Activated naive CD4-positive, alpha-beta T cell treated with anti-CD3 and anti-CD28 coated beads, Interleukin-2, amount 50 U/mL, for 72 hours (primary cell): Measurements from ENCODE around the gene VAPB. TPM values are rescaled to one million over a fixed set of nuclear protein-coding genes. Genes with fewer than 3 reads are reported as not detected.

Experiments
- ATAC-seq, 2 donors: fragments of 150-1000 bp; cut with Tn5 transposase; 2 replicates each; pipeline ENCODE4 v1.10.0; 2021; ENCODE audit warnings: mild to moderate bottlenecking in 2 of 2, moderate library complexity in 2 of 2
- DNase-seq, 2 donors: peaks; one replicate each; pipeline ENCODE4 v3.0.0; 2021 to 2022; ENCODE audit warnings: low spot score in 2 of 2
- H3K27ac Mint-ChIP-seq, 2 donors: one replicate each; pipeline ENCODE4 v1.8.0; 2022; ENCODE audit warnings: mild to moderate bottlenecking in 2 of 2, mixed read lengths in 2 of 2
- H3K36me3 Mint-ChIP-seq, 2 donors: one replicate each; pipeline ENCODE4 v1.8.0; 2022; ENCODE audit warnings: mixed read lengths in 2 of 2
- H3K9me3 Mint-ChIP-seq, 2 donors: one replicate each; pipeline ENCODE4 v1.8.0; 2022; ENCODE audit warnings: mixed read lengths in 2 of 2
- total RNA-seq, 2 donors: library from RNA; stranded (reverse); gene quantifications; one replicate each; pipeline ENCODE4 v1.2.3, GENCODE V29; 2022

The VAPB gene
- total RNA-seq, 2 donors from 2014 or later: 28.0 to 43.5 TPM

GRCh38 chr20:58457083-58457695, 68.2 kb downstream of the VAPB start:
- H3K9me3 Mint-ChIP-seq: peaks cover 0 to 7% of the 10 kb centered on the region in 2 donors
- H3K27ac Mint-ChIP-seq: peak overlapping the region in 1 of 2 donors; percentile 34
- peaks cover 0 to 13% of the 10 kb centered on the region in 2 donors for H3K36me3 Mint-ChIP-seq
- ATAC-seq (no peak), DNase-seq (no peak)

- Mint-ChIP-seq H3K9me3 (peaks cover 0 to 7% of the 10 kb centered on the region in 2 donors), H3K36me3 (peaks cover 0 to 13% of the 10 kb centered on the region in 2 donors), H3K27ac (peak overlapping the region; percentile 5 to 81)
- ATAC-seq (no peak), DNase-seq (no peak)
These were observed 69.5 kb downstream of the VAPB start for GRCh38 chr20:58458342-58459057.

GRCh38 chr20:58459058-58459750, 70.2 kb downstream of the VAPB start:
- H3K36me3 Mint-ChIP-seq: peaks cover 0 to 9% of the 10 kb centered on the region in 2 donors
- DNase-seq: no peak
- peak overlapping the region in 1 of 2 donors; percentile 5 for H3K27ac Mint-ChIP-seq
- no peak for ATAC-seq
- peaks cover 0 to 3% of the 10 kb centered on the region in 2 donors for H3K9me3 Mint-ChIP-seq

GRCh38 chr20:58461104-58461503, 72.1 kb downstream of the VAPB start:
- ATAC-seq (no peak), DNase-seq (no peak)
- Mint-ChIP-seq H3K36me3 (no peaks in the 10 kb centered on the region), H3K9me3 (no peaks in the 10 kb centered on the region), H3K27ac (no peak overlapping the region)

GRCh38 chr20:58461899-58462298, 72.9 kb downstream of the VAPB start:
- ATAC-seq (no peak), DNase-seq (no peak)
- Mint-ChIP-seq H3K27ac (peak overlapping the region in 1 of 2 donors; percentile 3), H3K9me3 (no peaks in the 10 kb centered on the region), H3K36me3 (no peaks in the 10 kb centered on the region)

- DNase-seq: no peak
- no peak for ATAC-seq
- H3K27ac Mint-ChIP-seq: no peak overlapping the region
- H3K36me3 Mint-ChIP-seq: no peaks in the 10 kb centered on the region
- H3K9me3 Mint-ChIP-seq: no peaks in the 10 kb centered on the region
These were observed 74.2 kb downstream of the VAPB start for GRCh38 chr20:58463256-58463655.

- ATAC-seq: no peak
- Mint-ChIP-seq H3K9me3 (no peaks in the 10 kb centered on the region), H3K27ac (no peak overlapping the region), H3K36me3 (no peaks in the 10 kb centered on the region)
- DNase-seq: no peak
These were observed 75.8 kb downstream of the VAPB start for GRCh38 chr20:58464838-58465237.

- Mint-ChIP-seq H3K36me3 (no peaks in the 10 kb centered on the region), H3K9me3 (no peaks in the 10 kb centered on the region), H3K27ac (no peak overlapping the region)
- ATAC-seq (no peak), DNase-seq (no peak)
These were observed 77.2 kb downstream of the VAPB start for GRCh38 chr20:58466095-58466708.

GRCh38 chr20:58466729-58467571, 77.9 kb downstream of the VAPB start:
- Mint-ChIP-seq H3K36me3 (no peaks in the 10 kb centered on the region), H3K9me3 (no peaks in the 10 kb centered on the region), H3K27ac (no peak overlapping the region)
- ATAC-seq: peak in 1 of 2 donors; percentile 27
- no peak for DNase-seq

- ATAC-seq (peak in 1 of 2 donors; percentile 14), DNase-seq (no peak)
- Mint-ChIP-seq H3K9me3 (no peaks in the 10 kb centered on the region), H3K27ac (no peak overlapping the region), H3K36me3 (no peaks in the 10 kb centered on the region)
These were observed 78.8 kb downstream of the VAPB start for GRCh38 chr20:58467572-58468527.

- Mint-ChIP-seq H3K9me3 (no peaks in the 10 kb centered on the region), H3K36me3 (no peaks in the 10 kb centered on the region), H3K27ac (no peak overlapping the region)
- ATAC-seq (no peak), DNase-seq (no peak)
These were observed 80.6 kb downstream of the VAPB start for GRCh38 chr20:58469616-58470015.

- no peak for DNase-seq
- Mint-ChIP-seq H3K9me3 (no peaks in the 10 kb centered on the region), H3K27ac (no peak overlapping the region), H3K36me3 (no peaks in the 10 kb centered on the region)
- ATAC-seq: no peak
These were observed 81.5 kb downstream of the VAPB start for GRCh38 chr20:58470336-58471192.

- no peak for ATAC-seq
- Mint-ChIP-seq H3K36me3 (no peaks in the 10 kb centered on the region), H3K27ac (peak overlapping the region in 1 of 2 donors; percentile 19), H3K9me3 (no peaks in the 10 kb centered on the region)
- DNase-seq: no peak
These were observed 82.5 kb downstream of the VAPB start for GRCh38 chr20:58471193-58472164.
